ENCODE results near the gene ZNF236. TPM values are rescaled to one million over a fixed set of nuclear protein-coding genes. Genes with fewer than 3 reads are reported as not detected.

ZNF236 gene
- total and polyA plus RNA-seq, 2 donors (not counting 3 experiments of a cell fraction or from before 2014, with no cell fraction given): 4.5 to 14.7 TPM

- TF ChIP-seq POLR2AphosphoS5 (IDR thresholded peaks at IDR 0.05; ENCODE audit: insufficient read depth, low read depth, low read length) (no peak), POLR2A (IDR thresholded peaks at IDR 0.05; ENCODE audit: low read depth, low read length) (no peak), MYC (IDR thresholded peaks at IDR 0.05; ENCODE audit: low read depth, low read length) (no peak), JUN (IDR thresholded peaks at IDR 0.05; ENCODE audit: borderline replicate concordance, insufficient read depth, insufficient read length, low read depth) (no peak), MAX (IDR thresholded peaks at IDR 0.05; ENCODE audit: insufficient read depth, insufficient read length) (no peak), EZH2 (IDR thresholded peaks at IDR 0.05; ENCODE audit: borderline replicate concordance, low read depth, low read length, severe bottlenecking) (no peak), FOS (IDR thresholded peaks at IDR 0.05; ENCODE audit: borderline replicate concordance, insufficient read depth, low read length) (no peak), CTCF (IDR thresholded peaks at IDR 0.05; ENCODE audit: extremely low read depth in 1 of 2, insufficient read depth in 1 of 2, low read depth in 1 of 2, low read length in 2 of 2) (no peak), GATA2 (IDR thresholded peaks at IDR 0.05; ENCODE audit: insufficient read depth, insufficient read length, low read depth, low read length) (no peak)
- H3K4me2 ChIP-seq (ENCODE audit: insufficient read depth, low read length): no peak overlapping the region
- no peak overlapping the region for H2AFZ ChIP-seq (ENCODE audit: low read depth, low read length)
- DNase-seq (ENCODE audit: low read depth, low spot score): no peak
- no peak overlapping the region for H3K9ac ChIP-seq (replicated peaks; ENCODE audit: extremely low read depth, insufficient read depth, low read length)
- no peak for FAIRE-seq
- H3K4me3 ChIP-seq (replicated peaks in 1 of 3; ENCODE audit: insufficient read depth in 1 of 3, low read depth in 1 of 3, low read length in 3 of 3): no peak overlapping the region
- no peaks in the 10 kb centered on the region for H3K4me1 ChIP-seq (ENCODE audit: control insufficient read depth, extremely low read depth, insufficient read depth, low read length)
- intact Hi-C loops (cut with micrococcal nuclease) (no loop called here), dilution Hi-C loops (cut with MboI; ENCODE audit: extremely low pct_ligation_motif_present, low sequenced_read_pairs) (no loop called here)
- no peaks in the 10 kb centered on the region for H4K20me1 ChIP-seq (replicated peaks; ENCODE audit: control insufficient read depth, extremely low read depth, insufficient read depth, low read length)
- no peak overlapping the region for H3K27ac ChIP-seq (ENCODE audit: insufficient read depth, low read depth, low read length)
- BruUV-seq (replicated peaks): no TSS peak
- no peaks in the 10 kb centered on the region for H3K79me2 ChIP-seq (ENCODE audit: control insufficient read depth, insufficient read depth, low read length)
- H3K9me3 ChIP-seq (replicated peaks; ENCODE audit: control insufficient read depth, insufficient read depth, low read length): no peaks in the 10 kb centered on the region
- H3K27me3 ChIP-seq (ENCODE audit: control insufficient read depth in 2 of 2, insufficient read depth in 2 of 2, low read length in 2 of 2): no peaks in the 10 kb centered on the region
- POLR2A ChIA-PET: no interaction called here
- no peaks in the 10 kb centered on the region for H3K9me1 ChIP-seq (replicated peaks; ENCODE audit: control insufficient read depth, extremely low read depth, insufficient read depth, low read length)
- CTCF ChIA-PET: interaction anchor here (1.8 kb wide), 1 partner anchor 100 kb away, joined by 7 read pairs; no protein-coding TSS in a partner anchor
- H3K36me3 ChIP-seq (ENCODE audit: control insufficient read depth in 2 of 2, extremely low read depth in 1 of 2, insufficient read depth in 2 of 2, low read length in 2 of 2): peaks cover 6 to 8% of the 10 kb centered on the region in 2 experiments
Observed at GRCh38 chr18:76903386-76903785, 81.0 kb downstream of the ZNF236 start.

All from endothelial cell of umbilical vein (primary cell).